IPS DF 6.9 (cell line): Measurements from ENCODE around the gene FBLIM1.

Experiments
- DNase-seq: peaks from one replicate; pipeline ENCODE4 v3.0.0-alpha.2; 2013; ENCODE audit warnings: low read depth, low spot score
- H3K27ac ChIP-seq: one replicate; pipeline ENCODE4 v1.5.1; 2013; ENCODE audit warnings: low read length, control low read depth
- H3K27me3 ChIP-seq: 2 replicates; pipeline ENCODE4 v1.6.1; 2013; ENCODE audit warnings: mild to moderate bottlenecking, low read length; ENCODE audit not compliant: control insufficient read depth, insufficient read depth
- H3K36me3 ChIP-seq: 2 replicates; pipeline ENCODE4 v1.6.1; 2013; ENCODE audit warnings: low read length; ENCODE audit not compliant: control insufficient read depth, insufficient read depth
- H3K4me1 ChIP-seq: 2 replicates; pipeline ENCODE4 v1.6.1; 2013; ENCODE audit warnings: low read length; ENCODE audit not compliant: control insufficient read depth, insufficient read depth
- H3K4me3 ChIP-seq: 2 replicates; pipeline ENCODE4 v1.5.1; 2013; ENCODE audit warnings: mild to moderate bottlenecking, low read length
- H3K9me3 ChIP-seq: 2 replicates; pipeline ENCODE4 v1.6.1; 2013; ENCODE audit warnings: low read length, inconsistent platforms; ENCODE audit not compliant: control insufficient read depth, insufficient read depth
- WGBS: extraction: QIAGEN DNeasy Blood & Tissue Kit; methylation state at CpG from one replicate; pipeline ENCODE4 v1.1.7; 2013; ENCODE audit warnings: mixed read lengths, missing lambda C conversion rate; ENCODE audit not compliant: insufficient read length, insufficient coverage; 5-methylcytosine and 5-hydroxymethylcytosine counted together

The FBLIM1 gene

DNA sequence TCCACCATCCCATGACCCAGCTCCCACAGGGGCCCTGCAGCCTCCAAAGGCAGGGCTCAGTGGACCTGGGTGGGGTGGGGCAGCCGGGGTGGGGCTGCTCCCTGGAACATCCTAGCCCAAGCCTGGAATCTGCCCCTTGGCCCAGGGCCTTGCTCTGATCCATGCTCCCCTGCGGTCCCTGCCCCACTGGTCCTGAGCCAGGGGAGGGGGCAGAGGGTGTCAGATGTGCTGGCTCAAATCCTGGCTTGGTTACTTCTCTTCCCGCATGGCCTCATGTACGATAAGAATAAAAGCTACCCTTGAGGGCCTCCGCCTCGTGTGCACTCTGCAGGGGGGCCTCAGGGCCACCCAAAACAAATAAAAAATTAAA, 21.7 kb upstream of the FBLIM1 start:
- DNase-seq, result no peak
- no peak overlapping the region for H3K4me3 ChIP-seq
- peaks cover 6% of the 10 kb centered on the region; the same call in 1 of the 2 replicates for H3K36me3 ChIP-seq
- no peaks in the 10 kb centered on the region for H3K9me3 ChIP-seq
- WGBS, result no CpG with 5 or more reads among the region's 6 CpGs
- no peaks in the 10 kb centered on the region for H3K27me3 ChIP-seq
- H3K27ac ChIP-seq, result no peak overlapping the region
- H3K4me1 ChIP-seq, result peaks cover 3% of the 10 kb centered on the region

DNA sequence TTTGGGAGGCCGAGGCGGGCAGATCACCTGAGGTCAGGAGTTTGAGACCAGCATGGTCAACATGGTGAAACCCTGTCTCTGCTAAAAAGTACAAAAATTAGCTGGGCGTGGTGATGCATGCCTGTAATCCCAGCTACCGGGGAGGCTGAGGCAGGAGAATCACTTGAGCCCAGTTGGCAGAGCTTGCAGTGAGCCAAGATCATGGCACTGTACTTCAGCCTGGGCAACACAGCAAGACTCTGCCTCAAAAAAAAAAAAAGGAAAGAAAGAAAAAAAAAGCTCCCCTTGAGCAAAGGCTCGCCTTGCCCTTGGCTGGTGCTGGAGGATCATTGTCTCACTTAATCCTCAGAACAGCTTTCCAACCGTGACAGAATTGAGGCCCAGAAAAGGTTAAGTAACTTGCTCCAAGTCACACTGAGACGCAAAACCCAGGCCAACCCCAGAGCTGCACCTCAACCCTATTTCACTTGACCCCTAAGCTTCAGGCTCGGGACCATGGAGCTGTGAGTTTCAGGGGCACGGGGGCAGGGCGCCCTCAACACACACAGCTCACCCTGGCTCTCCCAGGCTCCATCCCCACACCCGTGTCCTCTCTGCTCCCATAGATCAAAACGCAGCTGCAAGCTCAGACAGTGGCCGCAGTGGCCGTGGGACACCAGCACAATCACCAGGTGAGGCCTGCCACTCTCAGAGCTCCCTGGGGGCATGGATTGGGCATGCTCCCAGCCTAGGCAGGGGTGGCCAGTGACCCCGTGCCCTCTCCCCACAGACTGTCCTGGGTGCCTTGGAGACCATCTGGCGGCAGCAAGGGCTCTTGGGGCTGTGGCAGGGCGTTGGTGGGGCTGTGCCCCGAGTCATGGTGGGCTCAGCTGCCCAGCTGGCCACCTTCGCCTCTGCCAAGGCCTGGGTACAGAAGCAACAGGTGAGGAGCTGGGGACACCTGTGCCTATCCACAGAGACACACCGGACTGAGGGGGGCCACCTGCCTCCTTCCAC, 21.0 kb upstream of the FBLIM1 start:
- WGBS, result no CpG with 5 or more reads among the region's 20 CpGs
- Histone ChIP-seq H3K27ac (no peak overlapping the region), H3K27me3 (no peaks in the 10 kb centered on the region), H3K4me3 (no peak overlapping the region), H3K9me3 (no peaks in the 10 kb centered on the region), H3K36me3 (peaks cover 2% of the 10 kb centered on the region; the same call in 1 of the 2 replicates), H3K4me1 (peaks cover 3% of the 10 kb centered on the region)
- DNase-seq, result no peak

DNA sequence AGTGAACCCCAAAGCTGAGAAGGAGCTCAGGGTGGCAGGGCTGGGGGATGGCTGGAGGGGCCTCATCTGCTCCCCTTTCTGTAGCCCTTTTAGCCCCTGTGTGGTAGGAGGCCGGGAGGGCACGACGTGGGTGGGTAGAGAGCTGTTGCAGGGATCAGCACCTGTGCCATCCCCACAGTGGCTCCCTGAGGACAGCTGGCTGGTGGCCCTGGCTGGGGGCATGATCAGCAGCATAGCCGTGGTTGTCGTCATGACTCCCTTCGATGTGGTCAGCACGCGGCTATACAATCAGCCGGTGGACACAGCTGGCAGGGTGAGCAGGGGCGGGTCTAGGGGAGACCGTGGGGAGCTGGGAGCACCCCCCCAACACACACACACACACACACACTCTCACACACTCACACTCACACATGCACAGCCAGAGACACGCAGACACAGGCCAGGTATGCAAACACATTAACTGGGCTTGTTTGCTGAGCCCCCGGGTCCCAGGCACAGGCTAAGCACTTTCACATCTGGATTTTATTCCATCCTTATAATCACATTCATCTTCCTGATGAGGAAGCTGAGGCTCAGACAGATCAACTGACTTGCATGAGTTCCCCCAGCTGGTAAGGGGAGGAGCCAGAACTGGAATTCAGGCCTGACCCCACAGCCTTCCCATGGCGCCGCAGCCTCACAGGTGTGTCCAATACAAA, 20.0 kb upstream of the FBLIM1 start:
- Histone ChIP-seq H3K27me3 (no peaks in the 10 kb centered on the region), H3K4me3 (no peak overlapping the region), H3K27ac (no peak overlapping the region), H3K4me1 (peaks cover 3% of the 10 kb centered on the region), H3K36me3 (peaks cover 2% of the 10 kb centered on the region; the same call in 1 of the 2 replicates), H3K9me3 (no peaks in the 10 kb centered on the region)
- WGBS, result no CpG with 5 or more reads among the region's 15 CpGs
- DNase-seq, result no peak

DNA sequence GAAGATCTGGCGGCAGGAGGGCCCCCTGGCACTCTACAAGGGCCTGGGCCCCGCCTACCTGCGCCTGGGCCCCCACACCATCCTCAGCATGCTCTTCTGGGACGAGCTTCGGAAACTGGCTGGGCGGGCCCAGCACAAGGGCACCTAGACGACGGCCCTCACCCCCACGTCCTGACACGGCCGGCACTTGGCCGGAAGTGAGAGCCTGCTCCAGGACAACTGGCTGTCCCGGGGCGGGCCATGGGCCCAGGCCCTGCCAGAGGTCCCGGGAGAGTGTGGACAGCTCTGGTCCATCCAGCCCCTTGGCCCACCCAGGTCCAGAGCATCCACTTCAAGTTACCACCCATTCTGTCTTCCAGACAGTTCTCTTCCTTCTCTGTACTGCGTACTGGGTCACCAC, 19.3 kb upstream of the FBLIM1 start:
- Histone ChIP-seq H3K4me1 (peaks cover 3% of the 10 kb centered on the region), H3K4me3 (no peak overlapping the region), H3K9me3 (no peaks in the 10 kb centered on the region), H3K27ac (no peak overlapping the region), H3K27me3 (no peaks in the 10 kb centered on the region), H3K36me3 (peaks cover 2% of the 10 kb centered on the region; the same call in 1 of the 2 replicates)
- DNase-seq, result no peak
- no CpG with 5 or more reads among the region's 16 CpGs for WGBS

DNA sequence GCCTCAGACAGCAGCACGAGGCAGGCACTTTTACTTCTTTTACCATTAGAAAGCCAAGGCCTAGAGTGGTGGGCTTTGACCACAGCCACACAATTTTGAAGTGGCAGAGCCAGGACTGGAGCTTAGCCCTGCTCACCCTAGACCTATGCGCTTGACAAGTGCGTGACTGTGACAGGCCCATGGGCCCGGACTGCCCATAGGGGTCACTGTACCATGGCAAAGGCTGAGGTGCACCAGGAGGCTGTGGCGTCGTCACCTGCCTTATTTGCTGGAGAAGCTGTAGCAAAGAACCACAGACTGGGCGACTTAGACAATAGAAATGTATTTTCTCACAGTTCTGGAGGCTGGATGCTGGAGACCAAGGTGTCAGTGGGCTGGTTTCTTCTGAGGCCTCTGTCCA, 18.9 kb upstream of the FBLIM1 start:
- Histone ChIP-seq H3K36me3 (peaks cover 2% of the 10 kb centered on the region; the same call in 1 of the 2 replicates), H3K9me3 (no peaks in the 10 kb centered on the region), H3K4me3 (no peak overlapping the region), H3K27me3 (no peaks in the 10 kb centered on the region), H3K27ac (no peak overlapping the region), H3K4me1 (peaks cover 3% of the 10 kb centered on the region)
- no peak for DNase-seq
- WGBS, result no CpG with 5 or more reads among the region's 7 CpGs

DNA sequence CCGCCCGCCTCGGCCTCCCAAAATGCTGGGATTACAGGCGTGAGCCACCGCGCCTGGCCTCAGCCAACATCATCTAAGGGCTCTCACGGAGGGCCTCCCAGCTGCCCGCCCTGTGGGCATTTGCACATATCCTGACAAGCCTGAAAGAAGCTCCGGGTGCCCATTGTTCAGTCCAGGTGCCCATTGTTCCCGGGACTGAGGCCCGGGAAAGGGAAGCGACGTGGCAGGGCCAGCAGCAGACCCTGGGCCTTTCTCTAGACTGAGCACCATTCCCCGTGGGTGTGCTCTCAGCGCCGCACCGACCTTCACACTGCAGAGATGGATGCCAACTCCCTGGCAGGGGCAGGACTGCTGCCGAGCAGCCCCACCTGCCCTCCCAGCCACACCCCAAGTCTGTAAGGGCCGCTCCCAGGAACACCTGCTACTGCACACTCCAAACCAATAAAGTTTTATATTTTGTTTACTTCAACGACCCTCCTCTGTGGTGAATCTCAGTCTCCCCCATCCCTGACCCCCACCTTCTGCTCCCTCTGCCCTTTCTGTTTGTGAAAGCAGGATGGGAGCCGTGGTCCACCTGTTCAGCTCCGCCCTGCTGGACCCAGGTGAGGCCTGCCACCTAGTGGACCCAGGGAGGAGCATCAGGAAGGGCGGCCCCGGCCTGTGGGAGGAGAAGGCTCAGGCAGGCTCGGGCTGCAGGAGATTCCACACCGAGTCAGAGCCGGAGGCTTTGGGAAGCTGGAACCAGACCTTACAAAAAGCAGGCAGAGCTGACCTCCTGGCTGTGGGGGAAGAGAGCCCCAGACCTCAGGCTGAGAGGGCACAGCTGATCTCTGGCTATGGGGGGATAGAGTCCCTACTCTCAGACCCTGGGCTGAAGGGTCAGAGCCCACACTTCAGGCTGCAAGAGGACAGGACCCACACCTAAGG, 17.4 kb upstream of the FBLIM1 start:
- WGBS, result no CpG with 5 or more reads among the region's 27 CpGs
- peak; percentile 81 for DNase-seq
- Histone ChIP-seq H3K27ac (no peak overlapping the region), H3K4me1 (peaks cover 2% of the 10 kb centered on the region), H3K9me3 (no peaks in the 10 kb centered on the region), H3K27me3 (no peaks in the 10 kb centered on the region), H3K4me3 (no peak overlapping the region), H3K36me3 (no peaks in the 10 kb centered on the region; the same call in 1 of the 2 replicates)

DNA sequence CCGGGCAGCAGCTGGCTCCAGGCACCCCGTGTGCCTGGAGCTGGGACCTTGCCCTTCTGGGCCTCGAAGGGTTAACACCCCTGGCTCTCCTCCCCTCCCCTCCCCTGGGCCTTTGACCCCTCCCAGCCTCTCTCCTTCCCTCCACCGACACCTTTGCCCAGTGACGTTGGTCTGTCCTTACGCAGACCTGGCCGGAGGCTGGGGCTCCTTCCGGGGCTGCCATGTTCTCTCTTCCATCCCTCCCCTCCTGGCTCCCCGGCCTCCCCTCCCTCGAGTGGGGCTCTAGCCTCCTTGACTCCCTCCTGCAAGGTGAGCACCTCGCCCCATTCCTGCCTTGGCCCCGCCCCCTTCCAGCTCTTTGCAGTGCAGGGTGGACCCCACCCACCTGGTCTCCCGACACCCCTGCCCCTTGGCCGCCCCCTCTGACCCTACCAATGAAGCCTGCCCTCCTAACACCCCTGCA, 16.2 kb upstream of the FBLIM1 start, which contains the start of gene TMEM82:
Gene TMEM82 (plus strand): TSS at position 161 of the 463 bp plus-strand sequence. CDS start 61 bp downstream, at position 222.
- H3K27me3 ChIP-seq, result no peaks in the 10 kb centered on the region
- no peak for DNase-seq
- no peaks in the 10 kb centered on the region; the same call in 1 of the 2 replicates for H3K36me3 ChIP-seq
- no CpG with 5 or more reads among the region's 14 CpGs for WGBS
- H3K4me3 ChIP-seq, result peak within 1 kb of the TSS; percentile 19; the same call in 1 of the 2 replicates
- H3K4me1 ChIP-seq, result peaks cover 2% of the 10 kb centered on the region
- no peak within 1 kb of the TSS for H3K27ac ChIP-seq
- H3K9me3 ChIP-seq, result no peaks in the 10 kb centered on the region

DNA sequence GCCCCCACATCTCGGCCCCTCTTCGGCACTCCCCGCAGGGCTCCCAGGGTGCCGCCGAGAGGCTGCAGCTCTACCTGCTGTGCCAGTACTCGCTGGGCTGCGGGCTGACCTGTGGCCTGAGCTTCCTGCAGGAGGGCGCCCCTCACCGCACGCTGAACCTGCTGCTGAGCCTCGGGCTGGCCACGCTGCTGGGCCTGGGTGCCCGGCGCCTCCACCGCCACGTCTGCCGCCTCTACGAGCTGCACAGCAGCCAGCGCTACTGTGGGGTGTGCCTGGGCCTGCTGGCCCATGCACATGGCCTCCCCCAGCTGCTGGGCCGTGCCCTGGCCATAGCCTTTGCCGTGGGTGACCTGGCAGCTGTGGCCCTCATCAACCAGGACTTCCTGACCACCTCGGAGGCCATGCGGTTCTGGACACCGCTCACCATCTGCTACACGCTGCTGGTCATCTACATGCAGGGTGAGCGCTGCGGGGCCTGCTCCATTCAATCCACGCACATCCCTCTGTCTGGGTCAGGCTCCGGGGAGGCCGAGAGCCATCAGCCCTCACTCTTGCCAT, 14.4 kb upstream of the FBLIM1 start:
- H3K27me3 ChIP-seq, result no peaks in the 10 kb centered on the region
- H3K4me1 ChIP-seq, result peaks cover 2% of the 10 kb centered on the region
- H3K27ac ChIP-seq, result no peak overlapping the region
- no peak overlapping the region for H3K4me3 ChIP-seq
- H3K9me3 ChIP-seq, result no peaks in the 10 kb centered on the region
- no peak for DNase-seq
- H3K36me3 ChIP-seq, result no peaks in the 10 kb centered on the region
- no CpG with 5 or more reads among the region's 30 CpGs for WGBS

DNA sequence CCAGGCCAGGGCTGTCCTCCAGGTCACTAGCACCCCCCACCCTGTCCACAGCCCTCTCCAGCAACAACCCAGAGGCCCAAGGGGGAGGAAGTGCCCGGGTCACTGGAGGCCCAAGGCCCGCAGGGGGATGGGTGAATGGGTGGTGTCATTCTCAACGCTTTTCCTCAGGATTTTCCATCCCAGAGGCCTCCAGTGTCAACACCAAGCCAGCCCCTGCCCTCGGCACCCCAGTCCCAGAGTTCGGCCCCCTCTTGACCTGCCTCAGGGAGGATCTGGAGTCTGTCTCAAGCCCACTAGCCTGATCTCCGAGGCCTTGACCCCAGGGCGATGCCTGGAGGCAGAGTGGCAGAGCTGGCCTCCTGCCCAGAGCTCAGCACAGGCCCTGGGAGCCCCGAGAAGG, 11.2 kb upstream of the FBLIM1 start:
- DNase-seq, result no peak

More for the DNA sequence above, 11.2 kb upstream of the FBLIM1 start:
- WGBS, result no CpG with 5 or more reads among the region's 8 CpGs
- no peaks in the 10 kb centered on the region for H3K9me3 ChIP-seq
- H3K27me3 ChIP-seq, result no peaks in the 10 kb centered on the region
- peaks cover 4% of the 10 kb centered on the region; the same call in 1 of the 2 replicates for H3K4me1 ChIP-seq
- no peak overlapping the region for H3K27ac ChIP-seq
- H3K4me3 ChIP-seq, result no peak overlapping the region
- no peaks in the 10 kb centered on the region for H3K36me3 ChIP-seq
